ENCODE results near the gene MSLN. TPM values are rescaled to one million over a fixed set of nuclear protein-coding genes. Genes with fewer than 3 reads are reported as not detected.

The MSLN gene
- total and polyA plus RNA-seq, 2 of the 8 experiments (the other 6 are each of a cell fraction or from before 2014, with no cell fraction given), result 0.28 to 0.50 TPM

DNA sequence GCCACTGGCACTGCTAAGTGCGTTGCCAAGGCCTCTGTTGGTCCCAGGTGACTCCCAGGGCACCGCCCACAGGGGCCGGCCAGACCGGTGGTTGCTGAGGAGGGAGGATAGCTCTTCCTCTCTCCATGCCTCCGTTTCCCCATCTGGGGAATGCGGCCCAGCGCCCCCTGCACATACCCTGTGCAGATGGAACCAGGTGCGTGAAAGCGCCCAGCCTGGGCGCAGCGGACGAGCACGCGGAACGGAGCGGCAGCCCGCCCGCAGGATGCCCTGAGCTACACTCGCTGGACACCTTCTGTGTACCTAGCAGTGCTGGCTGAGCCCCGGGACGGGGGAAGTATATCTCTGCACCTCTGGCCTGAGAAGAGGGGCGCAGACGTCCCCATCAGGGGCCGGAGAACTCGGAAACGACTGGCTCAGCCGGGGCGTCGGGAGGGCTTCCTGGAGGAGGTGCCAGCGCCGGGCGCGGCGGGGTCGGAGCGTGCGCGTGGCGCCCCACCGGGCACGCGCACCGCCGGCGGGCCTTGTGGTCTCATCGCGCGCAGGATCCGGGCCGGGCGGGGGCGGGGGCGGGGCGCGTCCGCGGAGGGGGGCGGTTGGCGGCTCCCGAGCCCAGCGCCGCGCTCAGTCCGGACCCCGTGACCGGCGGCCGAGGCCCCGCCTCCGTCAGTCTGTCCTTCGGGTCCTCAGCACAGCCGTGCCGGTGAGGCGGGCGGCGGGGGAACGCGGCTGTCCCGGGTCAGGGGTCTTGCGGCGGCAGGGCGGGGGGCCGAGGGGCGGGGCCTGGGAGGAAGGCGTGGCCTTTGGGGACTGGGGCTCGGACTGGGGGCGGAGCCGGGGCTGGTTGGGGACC, 33.9 kb upstream of the MSLN start, which contains the start of the genes CCDC78 and HAGHL (continued):
- TF ChIP-seq PHF8 (conservative IDR thresholded peaks at IDR 0.05; ENCODE audit: low read depth, low read length), result no peak
- no peak for TF ChIP-seq JUND (IDR thresholded peaks at IDR 0.05; ENCODE audit: low read length)
- TF ChIP-seq POLR2AphosphoS5 (IDR thresholded peaks at IDR 0.05; ENCODE audit: low read depth, low read length), result no peak
- TF ChIP-seq BACH1 (IDR thresholded peaks at IDR 0.05; ENCODE audit: low read length), result peak; percentile 36; the same call in 1 of the 2 replicates
- TF ChIP-seq GABPA (IDR thresholded peaks at IDR 0.05; ENCODE audit: borderline replicate concordance, insufficient read depth, low read length), result no peak; the same call in 1 of the 2 replicates
- 0 out of 2 replicates have a peak, but pooled peaks have one; percentile 51 for TF ChIP-seq SP4 (IDR thresholded peaks at IDR 0.05; ENCODE audit: low read length)
- no peak for TF ChIP-seq RXRA (IDR thresholded peaks at IDR 0.05; ENCODE audit: insufficient read depth, low read depth, low read length)
- peak; percentile 40; the same call in 1 of the 2 replicates for TF ChIP-seq E2F6 (IDR thresholded peaks at IDR 0.05)
- TF ChIP-seq SP1 (IDR thresholded peaks at IDR 0.05; ENCODE audit: low read depth, low read length), result no peak
- no peak for TF ChIP-seq MAFK (IDR thresholded peaks at IDR 0.05; ENCODE audit: low read depth, low read length)
- TF ChIP-seq CBX8 (IDR thresholded peaks at IDR 0.05; ENCODE audit: borderline replicate concordance, low read depth, low read length), result no peak
- TF ChIP-seq, protein P1, sequence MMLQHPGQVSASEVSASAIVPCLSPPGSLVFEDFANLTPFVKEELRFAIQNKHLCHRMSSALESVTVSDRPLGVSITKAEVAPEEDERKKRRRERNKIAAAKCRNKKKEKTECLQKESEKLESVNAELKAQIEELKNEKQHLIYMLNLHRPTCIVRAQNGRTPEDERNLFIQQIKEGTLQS (IDR thresholded peaks at IDR 0.05; ENCODE audit: insufficient read depth, low read depth, low read length), result no peak
- peak; percentile 55 for TF ChIP-seq MAX (IDR thresholded peaks at IDR 0.05)
- TF ChIP-seq BCL11A (IDR thresholded peaks at IDR 0.05; ENCODE audit: low read depth in 2 of 2, low read length in 2 of 2), result no peak
- TF ChIP-seq TEAD4 (IDR thresholded peaks at IDR 0.05; ENCODE audit: low read depth, low read length), result peak; percentile 7; the same call in 1 of the 2 replicates
- TF ChIP-seq POU5F1 (IDR thresholded peaks at IDR 0.05; ENCODE audit: low read depth, low read length), result no peak
